Right atrium auricular region (tissue), 2 donors: ENCODE data around the gene LRIT1. TPM values are rescaled to one million over a fixed set of nuclear protein-coding genes. Genes with fewer than 3 reads are reported as not detected.

Source experiments
- DNase-seq: peaks from one replicate; pipeline ENCODE4 v3.0.0-alpha.2; 2019; ENCODE audit warnings: low spot score
- H3K27ac ChIP-seq, 2 donors: fragments of 200-600 bp; sonication (generic); 1 replicate in 1 of 2; 2 replicates in 1 of 2; pipeline ENCODE4 v1.5.1; 2016 to 2019
- H3K27me3 ChIP-seq, 2 donors: fragments of 200-600 bp; sonication (generic); one replicate each; pipeline versions ENCODE4 v1.5.1 to v1.6.0; 2017 to 2019
- H3K36me3 ChIP-seq: fragments of 200-600 bp; sonication (generic); one replicate; pipeline ENCODE4 v1.5.1; 2016
- H3K4me1 ChIP-seq, 2 donors: fragments of 200-600 bp; sonication (generic); one replicate each; pipeline versions ENCODE4 v1.5.1 to v1.6.0; 2017 to 2019
- H3K4me3 ChIP-seq, 2 donors: fragments of 200-600 bp; sonication (generic); 1 replicate in 1 of 2; 2 replicates in 1 of 2; pipeline ENCODE4 v1.5.1; 2017 to 2019; ENCODE audit warnings: mild to moderate bottlenecking in 1 of 2, moderate library complexity in 1 of 2
- H3K9me3 ChIP-seq, 2 donors: fragments of 200-600 bp; sonication (generic); one replicate each; pipeline ENCODE4 v1.5.1; 2019
- total RNA-seq, 2 donors: library from RNA; depleted of rRNA; stranded (reverse); fragments of >200 nt; gene quantifications; one replicate each; pipeline ENCODE4 v1.1.0, GENCODE V29; 2016
- TF ChIP-seq, protein P1 (sequence below), 2 donors: fragments of 200-600 bp; sonication (generic); IDR thresholded peaks; one replicate each; pipeline ENCODE4 v1.5.1; 2019; ENCODE audit warnings: antibody characterized with exemption in 2 of 2

Gene LRIT1
- total RNA-seq, 2 donors from 2014 or later = not detected

DNA sequence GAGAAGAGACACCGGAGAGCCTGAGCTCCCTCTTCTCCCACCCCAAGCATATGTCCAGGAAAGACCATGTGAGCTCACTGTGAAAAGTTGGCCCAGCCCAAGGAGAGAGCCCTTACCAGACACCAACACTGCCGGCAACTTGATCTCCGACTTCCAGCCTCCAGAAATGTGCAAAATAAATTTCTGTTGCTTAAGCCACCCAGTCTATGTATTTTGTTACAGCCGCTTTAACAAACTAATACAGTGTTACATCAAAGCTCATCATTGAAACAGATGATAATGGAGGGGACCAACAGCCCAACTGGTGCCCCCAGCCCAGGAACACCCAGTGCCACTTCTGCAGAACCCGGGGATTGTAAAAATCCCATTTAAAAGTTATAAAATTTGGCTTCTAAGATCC is 22.4 kb upstream of the LRIT1 start:
- Histone ChIP-seq H3K4me3 (no peak overlapping the region), H3K27ac (no peak overlapping the region), H3K4me1 (peaks cover 0 to 6% of the 10 kb centered on the region in 2 donors), H3K36me3 (no peaks in the 10 kb centered on the region), H3K9me3 (no peaks in the 10 kb centered on the region), H3K27me3 (no peaks in the 10 kb centered on the region)
- TF ChIP-seq, protein P1, sequence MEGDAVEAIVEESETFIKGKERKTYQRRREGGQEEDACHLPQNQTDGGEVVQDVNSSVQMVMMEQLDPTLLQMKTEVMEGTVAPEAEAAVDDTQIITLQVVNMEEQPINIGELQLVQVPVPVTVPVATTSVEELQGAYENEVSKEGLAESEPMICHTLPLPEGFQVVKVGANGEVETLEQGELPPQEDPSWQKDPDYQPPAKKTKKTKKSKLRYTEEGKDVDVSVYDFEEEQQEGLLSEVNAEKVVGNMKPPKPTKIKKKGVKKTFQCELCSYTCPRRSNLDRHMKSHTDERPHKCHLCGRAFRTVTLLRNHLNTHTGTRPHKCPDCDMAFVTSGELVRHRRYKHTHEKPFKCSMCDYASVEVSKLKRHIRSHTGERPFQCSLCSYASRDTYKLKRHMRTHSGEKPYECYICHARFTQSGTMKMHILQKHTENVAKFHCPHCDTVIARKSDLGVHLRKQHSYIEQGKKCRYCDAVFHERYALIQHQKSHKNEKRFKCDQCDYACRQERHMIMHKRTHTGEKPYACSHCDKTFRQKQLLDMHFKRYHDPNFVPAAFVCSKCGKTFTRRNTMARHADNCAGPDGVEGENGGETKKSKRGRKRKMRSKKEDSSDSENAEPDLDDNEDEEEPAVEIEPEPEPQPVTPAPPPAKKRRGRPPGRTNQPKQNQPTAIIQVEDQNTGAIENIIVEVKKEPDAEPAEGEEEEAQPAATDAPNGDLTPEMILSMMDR (IDR thresholded peaks at IDR 0.05) = no peak
- no peak for DNase-seq

DNA sequence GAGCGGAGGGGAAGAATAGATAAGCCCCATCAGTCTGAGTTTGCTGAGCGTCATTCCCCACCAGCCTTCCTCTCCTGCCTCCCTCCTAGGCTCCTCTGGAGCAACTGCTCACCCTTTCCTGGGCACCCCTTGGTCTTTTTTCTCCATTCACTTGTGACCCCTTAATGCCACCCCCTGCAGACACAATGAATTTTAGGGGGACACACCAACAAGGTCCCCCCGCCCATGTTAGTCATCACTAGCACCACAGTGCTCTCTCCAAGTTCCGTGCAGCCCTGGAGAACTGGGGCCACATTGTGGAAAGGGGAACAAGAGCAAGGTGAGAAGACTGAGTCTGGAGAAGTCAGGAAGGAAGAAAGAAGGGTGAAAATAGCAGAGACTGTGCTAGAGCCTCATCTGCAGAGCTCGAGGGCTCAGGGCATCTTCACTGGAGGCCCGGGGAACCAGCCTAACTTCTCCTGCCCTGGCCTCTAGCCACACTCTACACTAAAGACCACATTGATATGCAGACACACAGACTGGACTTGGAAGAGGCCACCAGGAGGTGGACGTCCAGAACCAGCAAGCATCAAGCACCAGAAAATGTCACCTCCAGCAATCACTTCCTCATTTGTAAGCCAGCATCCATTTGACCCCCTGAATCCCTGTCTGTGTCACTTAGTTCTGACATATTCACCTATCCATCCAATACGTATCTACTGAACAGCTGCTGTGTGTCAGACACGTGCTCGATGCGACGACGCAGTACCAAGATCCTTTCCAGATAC is 21.0 kb upstream of the LRIT1 start:
- Histone ChIP-seq H3K27ac (no peak overlapping the region), H3K27me3 (no peaks in the 10 kb centered on the region), H3K4me1 (peaks cover 0 to 6% of the 10 kb centered on the region in 2 donors), H3K9me3 (no peaks in the 10 kb centered on the region), H3K4me3 (no peak overlapping the region), H3K36me3 (no peaks in the 10 kb centered on the region)
- no peak for DNase-seq
- TF ChIP-seq, protein P1 (IDR thresholded peaks at IDR 0.05) = no peak

DNA sequence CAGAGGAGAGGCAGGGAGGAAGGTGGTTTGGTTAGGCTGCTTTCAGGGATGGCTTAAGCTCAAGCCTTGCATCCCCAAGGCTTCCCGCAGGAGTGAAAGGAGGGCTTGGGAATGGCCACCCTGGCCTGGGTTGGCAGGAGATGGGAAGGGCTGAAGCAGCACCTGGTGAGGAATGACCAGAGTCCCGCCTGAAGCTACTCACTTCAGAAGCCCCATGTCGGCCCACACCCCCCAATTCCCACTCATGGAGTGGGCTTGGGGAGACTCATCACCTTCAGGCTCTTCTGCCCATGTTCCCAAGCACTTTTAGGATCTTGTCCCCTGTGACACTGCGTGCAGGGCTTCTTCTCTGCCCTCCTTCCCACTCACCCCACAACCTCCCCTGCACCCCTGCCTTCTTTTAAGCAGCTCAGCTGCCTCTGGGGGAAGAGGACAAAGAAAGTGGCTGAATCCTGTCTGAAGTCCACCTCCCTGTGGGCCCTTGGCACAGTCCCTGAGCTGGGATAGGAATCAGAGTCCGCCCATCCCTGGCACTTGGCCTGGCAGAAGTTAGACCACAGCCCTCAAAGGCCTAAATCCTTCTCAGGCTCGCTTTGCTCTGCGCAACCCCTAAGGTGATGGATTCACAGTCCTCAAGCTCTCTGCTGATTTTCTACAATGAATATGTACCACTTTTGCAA is 20.0 kb upstream of the LRIT1 start:
- Histone ChIP-seq H3K4me3 (no peak overlapping the region), H3K9me3 (no peaks in the 10 kb centered on the region), H3K4me1 (peaks cover 0 to 6% of the 10 kb centered on the region in 2 donors), H3K36me3 (no peaks in the 10 kb centered on the region), H3K27ac (no peak overlapping the region), H3K27me3 (no peaks in the 10 kb centered on the region)
- no peak for DNase-seq
- TF ChIP-seq, protein P1 (IDR thresholded peaks at IDR 0.05) = no peak

DNA sequence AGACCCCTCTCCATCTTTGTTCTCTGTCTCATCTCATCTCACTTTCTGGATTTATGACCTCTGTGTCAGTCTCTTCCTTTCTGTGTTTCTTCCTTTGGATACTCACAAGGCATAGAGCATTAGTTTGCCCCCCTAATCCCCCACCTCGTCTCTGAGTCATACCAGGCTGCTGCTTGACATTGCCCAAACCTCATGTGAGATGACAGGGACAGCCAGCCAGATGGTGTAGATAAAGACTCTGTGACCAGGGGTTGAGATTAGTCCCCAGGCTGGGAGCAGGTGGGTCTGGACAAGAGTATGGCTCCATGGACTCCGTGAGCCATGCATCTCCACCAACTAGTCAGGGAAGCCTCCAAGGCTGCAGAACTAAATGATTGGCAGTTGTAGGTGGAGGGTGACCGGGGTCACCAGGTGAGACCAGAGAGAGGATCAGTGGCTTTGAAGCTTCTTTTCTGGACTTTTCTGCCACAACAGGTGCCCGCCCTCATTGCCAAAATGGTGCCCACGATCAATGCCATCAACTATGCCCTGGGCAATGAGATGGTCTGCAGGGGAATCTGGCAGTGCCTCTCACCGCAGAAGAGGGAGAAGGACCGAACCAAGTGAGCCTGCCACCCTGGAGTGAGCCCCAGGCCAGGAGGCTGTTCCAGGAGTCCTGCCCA is 16.8 kb upstream of the LRIT1 start:
- Histone ChIP-seq H3K27ac (no peak overlapping the region), H3K9me3 (no peaks in the 10 kb centered on the region), H3K4me1 (no peaks in the 10 kb centered on the region), H3K36me3 (no peaks in the 10 kb centered on the region), H3K27me3 (no peaks in the 10 kb centered on the region), H3K4me3 (no peak overlapping the region)
- TF ChIP-seq, protein P1 (IDR thresholded peaks at IDR 0.05) = no peak
- no peak for DNase-seq

DNA sequence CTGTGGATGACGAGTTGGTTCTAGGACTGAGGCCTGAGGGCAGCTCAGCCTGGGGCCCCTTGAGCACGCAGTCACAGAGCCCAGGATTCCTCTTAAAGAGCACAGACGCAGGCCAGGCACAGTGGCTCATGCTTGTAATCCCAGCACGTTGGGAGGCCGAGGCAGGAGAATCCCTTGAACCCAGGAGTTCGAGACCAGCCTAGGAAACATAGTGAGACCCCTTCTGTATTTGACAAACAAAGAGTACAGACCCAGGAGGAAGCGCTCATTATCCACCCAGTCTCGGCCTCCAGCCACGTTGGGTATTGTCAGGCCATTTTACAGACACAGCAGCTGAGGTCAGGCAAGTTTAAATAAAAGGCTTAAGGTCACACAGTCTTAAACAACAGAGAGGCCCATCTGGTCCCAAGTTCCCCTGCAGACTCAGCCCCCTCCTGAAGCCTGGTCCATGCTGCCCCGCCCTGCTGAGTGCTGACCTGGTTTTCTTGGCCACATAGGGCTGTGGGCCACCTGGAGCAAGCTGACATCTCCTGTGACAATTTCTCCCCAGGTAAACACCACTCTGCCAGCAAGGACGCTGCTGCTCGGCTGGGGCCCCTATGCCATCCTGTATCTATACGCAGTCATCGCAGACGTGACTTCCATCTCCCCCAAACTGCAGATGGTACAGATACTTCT is 16.1 kb upstream of the LRIT1 start:
- no peaks in the 10 kb centered on the region for H3K9me3 ChIP-seq
- no peak overlapping the region for H3K4me3 ChIP-seq
- H3K27ac ChIP-seq = no peak overlapping the region
- no peaks in the 10 kb centered on the region for H3K4me1 ChIP-seq
- no peak for DNase-seq
- TF ChIP-seq, protein P1 (IDR thresholded peaks at IDR 0.05) = no peak
- no peaks in the 10 kb centered on the region for H3K27me3 ChIP-seq
- no peaks in the 10 kb centered on the region for H3K36me3 ChIP-seq
